Dedifferentiated amniotic fluid mesenchymal stem cell (primary cell): Measurements from ENCODE around the gene RGL1.

Experiments
- DNase-seq: peaks from one replicate; pipeline ENCODE4 v3.0.0-alpha.2; 2016; ENCODE audit errors: extremely low spot score

RGL1 gene

GRCh38 chr1:183887826-183888819, 83.2 kb downstream of the RGL1 start:
- no peak for DNase-seq

GRCh38 chr1:183889095-183889494, 84.2 kb downstream of the RGL1 start:
- DNase-seq, result no peak

- DNase-seq, result no peak
Measured at GRCh38 chr1:183891158-183891856, 86.4 kb downstream of the RGL1 start.

GRCh38 chr1:183892351-183892793, 87.5 kb downstream of the RGL1 start:
- DNase-seq, result no peak

GRCh38 chr1:183893561-183894289, 88.8 kb downstream of the RGL1 start:
- no peak for DNase-seq

GRCh38 chr1:183894290-183894565, 89.3 kb downstream of the RGL1 start:
- no peak for DNase-seq

- DNase-seq, result no peak
Measured at GRCh38 chr1:183896466-183897048, 91.6 kb downstream of the RGL1 start.

GRCh38 chr1:183898001-183898396, 93.1 kb downstream of the RGL1 start:
- DNase-seq, result no peak

GRCh38 chr1:183898610-183899009, 93.7 kb downstream of the RGL1 start:
- no peak for DNase-seq

- DNase-seq, result no peak
Measured at GRCh38 chr1:183901748-183902330, 96.9 kb downstream of the RGL1 start.

GRCh38 chr1:183903101-183903500, 98.2 kb downstream of the RGL1 start:
- no peak for DNase-seq

- no peak for DNase-seq
Measured at GRCh38 chr1:183905508-183906113, 100.7 kb downstream of the RGL1 start.

- no peak for DNase-seq
Measured at GRCh38 chr1:183907070-183907469, 102.2 kb downstream of the RGL1 start.

GRCh38 chr1:183908079-183908478, 103.2 kb downstream of the RGL1 start:
- DNase-seq, result no peak

GRCh38 chr1:183909672-183910071, 104.8 kb downstream of the RGL1 start:
- no peak for DNase-seq

- no peak for DNase-seq
Measured at GRCh38 chr1:183910845-183911244, 105.9 kb downstream of the RGL1 start.

GRCh38 chr1:183911285-183911684, 106.4 kb downstream of the RGL1 start:
- DNase-seq, result no peak

GRCh38 chr1:183912265-183912886, 107.5 kb downstream of the RGL1 start:
- no peak for DNase-seq

- no peak for DNase-seq
Measured at GRCh38 chr1:183913567-183913993, 108.7 kb downstream of the RGL1 start.

- DNase-seq, result no peak
Measured at GRCh38 chr1:183914276-183914675, 109.4 kb downstream of the RGL1 start.

GRCh38 chr1:183914891-183915290, 110.0 kb downstream of the RGL1 start:
- no peak for DNase-seq
